Lower leg skin (tissue), 4 donors: ENCODE results near the gene TNFSF18. TPM values are rescaled to one million over a fixed set of nuclear protein-coding genes. Genes with fewer than 3 reads are reported as not detected.

ENCODE experiments used
- DNase-seq, 2 donors: peaks; one replicate each; pipeline ENCODE4 v3.0.0-alpha.2; 2019; ENCODE audit warnings: low spot score in 2 of 2
- H3K4me3 ChIP-seq: fragments of 200-600 bp; sonication (generic); 2 replicates; pipeline ENCODE4 v1.5.1; 2017; ENCODE audit warnings: mild to moderate bottlenecking, low read depth; ENCODE audit not compliant: poor library complexity, severe bottlenecking
- POLR2A ChIP-seq, 2 donors: fragments of 450-650 bp; IDR thresholded peaks; one replicate each; pipeline ENCODE4 v1.6.1; 2016 to 2017; ENCODE audit warnings: antibody characterized with exemption in 2 of 2, mild to moderate bottlenecking in 1 of 2, moderate library complexity in 1 of 2
- WGBS, 2 donors: methylation state at CpG; one replicate each; pipeline ENCODE4 v1.1.5; 2018; 5-methylcytosine and 5-hydroxymethylcytosine counted together
- intact Hi-C: fragments of 100-400 bp; cut with DNase I; formaldehyde crosslinking; loops from one replicate; pipeline ENCODE4 v1.15.0; 2023; ENCODE audit warnings: low total_unique reads
- total RNA-seq, 4 donors: library from RNA; depleted of rRNA; stranded (reverse); fragments of >200 nt; gene quantifications; one replicate each; pipeline ENCODE4 v1.1.0, GENCODE V29; 2016
- TF ChIP-seq, protein P1 (sequence below), 3 donors: fragments of 450-650 bp; IDR thresholded peaks; one replicate each; pipeline ENCODE4 v1.5.1; 2016; ENCODE audit warnings: antibody characterized with exemption in 3 of 3, mild to moderate bottlenecking in 3 of 3, moderate library complexity in 2 of 3

The TNFSF18 gene
- total RNA-seq, 4 donors from 2014 or later = 0.10 to 0.22 TPM; not detected in 2

DNA sequence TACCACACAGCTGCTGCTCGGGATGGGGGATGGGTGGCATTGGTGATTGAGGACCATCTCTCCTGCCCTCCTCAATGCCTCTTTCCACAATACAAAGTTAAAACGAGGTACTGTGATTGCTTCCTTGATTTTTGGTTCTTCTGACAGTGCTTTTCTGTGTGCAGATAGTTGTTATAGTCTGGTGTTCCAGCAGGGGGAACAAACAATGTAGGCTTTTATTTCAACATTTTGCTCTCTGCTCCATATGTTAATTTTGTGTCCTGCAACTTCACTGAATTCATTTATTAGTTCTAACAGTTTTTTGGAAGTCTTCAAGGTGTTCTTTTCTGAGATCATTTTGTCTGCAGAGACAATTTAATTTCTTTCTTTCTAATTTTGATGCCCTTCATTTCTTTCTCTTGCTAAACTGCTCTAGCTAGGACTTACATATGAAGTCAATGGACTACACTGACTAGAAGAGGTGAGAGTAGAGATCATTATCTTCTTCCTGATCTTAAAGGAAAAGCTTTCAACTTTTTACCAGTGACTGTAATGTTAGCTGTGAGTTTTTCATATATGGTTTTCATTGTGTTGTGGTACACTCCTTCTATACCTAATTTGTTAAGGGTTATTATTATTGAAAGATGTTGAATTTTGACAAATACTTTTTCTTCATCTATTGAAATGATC lies 45.4 kb downstream of the TNFSF18 start:
- no peak for DNase-seq
- WGBS, 2 donors = 53 to 76% methylated on average over 2 of the region's 2 CpGs
- TF ChIP-seq, protein P1, sequence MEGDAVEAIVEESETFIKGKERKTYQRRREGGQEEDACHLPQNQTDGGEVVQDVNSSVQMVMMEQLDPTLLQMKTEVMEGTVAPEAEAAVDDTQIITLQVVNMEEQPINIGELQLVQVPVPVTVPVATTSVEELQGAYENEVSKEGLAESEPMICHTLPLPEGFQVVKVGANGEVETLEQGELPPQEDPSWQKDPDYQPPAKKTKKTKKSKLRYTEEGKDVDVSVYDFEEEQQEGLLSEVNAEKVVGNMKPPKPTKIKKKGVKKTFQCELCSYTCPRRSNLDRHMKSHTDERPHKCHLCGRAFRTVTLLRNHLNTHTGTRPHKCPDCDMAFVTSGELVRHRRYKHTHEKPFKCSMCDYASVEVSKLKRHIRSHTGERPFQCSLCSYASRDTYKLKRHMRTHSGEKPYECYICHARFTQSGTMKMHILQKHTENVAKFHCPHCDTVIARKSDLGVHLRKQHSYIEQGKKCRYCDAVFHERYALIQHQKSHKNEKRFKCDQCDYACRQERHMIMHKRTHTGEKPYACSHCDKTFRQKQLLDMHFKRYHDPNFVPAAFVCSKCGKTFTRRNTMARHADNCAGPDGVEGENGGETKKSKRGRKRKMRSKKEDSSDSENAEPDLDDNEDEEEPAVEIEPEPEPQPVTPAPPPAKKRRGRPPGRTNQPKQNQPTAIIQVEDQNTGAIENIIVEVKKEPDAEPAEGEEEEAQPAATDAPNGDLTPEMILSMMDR (IDR thresholded peaks at IDR 0.05) = no peak
- no peak for TF ChIP-seq POLR2A (IDR thresholded peaks at IDR 0.05)
- intact Hi-C loops = no loop called here
- H3K4me3 ChIP-seq = no peak overlapping the region

DNA sequence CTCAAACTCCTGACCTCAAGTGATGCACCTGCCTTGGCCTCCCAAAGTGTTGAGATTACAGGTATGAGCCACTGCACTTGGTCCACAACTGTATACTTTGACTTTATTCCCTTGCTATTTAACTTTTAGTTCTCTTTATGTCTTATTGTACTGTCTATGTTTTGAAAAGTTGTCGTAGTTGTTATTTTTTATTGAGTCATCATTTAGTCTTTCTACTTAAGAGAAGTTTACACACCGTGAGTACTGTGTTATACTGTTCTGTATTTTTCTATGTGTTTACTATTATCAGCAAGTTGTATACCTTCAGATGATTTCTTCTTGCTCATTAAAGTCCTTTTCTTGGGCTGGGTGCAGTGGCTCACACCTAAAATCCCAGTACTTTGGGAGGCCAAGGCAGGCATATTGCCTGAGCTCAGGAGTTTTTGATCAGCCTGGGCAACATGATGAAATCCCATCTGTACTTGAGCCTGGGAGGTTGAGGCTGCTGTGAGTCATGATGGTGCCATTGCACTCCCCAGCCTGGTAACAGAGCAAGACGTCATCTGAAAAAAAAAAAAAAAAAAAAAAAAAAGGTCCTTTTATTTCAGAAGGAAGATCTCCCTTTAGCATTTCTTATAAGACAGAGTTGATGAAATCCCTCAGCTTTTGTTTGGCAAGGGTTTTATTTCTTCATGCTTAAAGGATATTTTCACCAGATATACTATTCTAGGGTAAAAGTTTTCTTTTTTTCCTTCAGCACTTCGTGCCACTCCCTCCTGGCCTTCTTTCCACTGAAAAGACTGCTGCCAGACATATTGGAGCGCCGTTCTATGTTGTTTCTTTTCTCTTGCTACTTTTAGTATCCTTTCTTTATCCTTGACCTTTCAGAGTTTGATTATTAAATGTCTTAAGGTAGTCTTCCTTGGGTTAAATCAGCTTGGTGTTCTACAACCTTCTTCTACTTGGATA lies 47.6 kb downstream of the TNFSF18 start:
- H3K4me3 ChIP-seq = no peak overlapping the region
- DNase-seq = peak in 1 of 2 donors; percentile 25
- intact Hi-C loops = no loop called here
- 53 to 62% methylated on average over 6 of the region's 6 CpGs for WGBS, 2 donors
- no peak for TF ChIP-seq POLR2A (IDR thresholded peaks at IDR 0.05)
- TF ChIP-seq, protein P1 (IDR thresholded peaks at IDR 0.05) = no peak

DNA sequence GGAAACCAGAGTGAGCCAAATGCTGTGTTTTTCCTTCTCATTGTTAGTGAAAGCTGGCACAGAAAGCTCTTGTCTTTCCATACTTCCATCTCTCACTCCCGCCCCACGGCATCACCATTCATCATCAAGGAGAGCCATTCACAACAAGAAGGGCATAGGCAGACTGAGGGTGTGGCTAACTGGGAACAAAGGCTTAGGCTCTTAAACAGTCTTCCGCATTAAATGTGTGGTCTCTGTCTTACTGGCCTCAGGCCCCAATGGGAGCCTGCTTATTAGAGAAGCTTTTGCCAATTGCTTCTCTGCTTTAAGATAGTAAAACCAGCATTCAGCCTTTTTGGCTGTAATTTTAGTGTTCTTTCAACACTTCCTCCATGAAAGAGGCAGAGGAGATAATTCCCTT lies 51.4 kb downstream of the TNFSF18 start:
- H3K4me3 ChIP-seq = no peak overlapping the region
- no peak for DNase-seq
- intact Hi-C loops = no loop called here
- 22 to 27% methylated on average over 3 of the region's 3 CpGs for WGBS, 2 donors
- TF ChIP-seq POLR2A (IDR thresholded peaks at IDR 0.05) = no peak
- TF ChIP-seq, protein P1 (IDR thresholded peaks at IDR 0.05) = no peak

DNA sequence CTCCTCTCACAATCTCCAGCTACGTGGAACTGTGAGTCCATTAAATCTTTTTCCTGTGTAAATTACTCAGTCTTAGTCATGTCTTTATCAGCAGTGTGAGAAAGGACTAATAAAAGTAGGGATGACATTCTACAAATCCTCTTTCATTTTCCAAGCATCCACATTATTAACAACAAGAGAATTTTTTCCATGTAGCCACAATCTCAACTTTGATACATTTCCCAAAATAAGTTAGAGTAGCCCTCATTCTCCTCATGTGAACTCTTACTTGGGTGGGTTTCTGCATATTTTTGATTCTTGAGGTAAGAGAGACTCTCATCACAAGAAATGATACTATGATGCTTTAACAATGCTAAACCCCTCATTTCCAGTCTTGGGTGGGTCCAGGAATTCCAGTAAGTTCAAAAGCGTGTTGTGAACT lies 52.8 kb downstream of the TNFSF18 start:
- 58 to 77% methylated on average over 2 of the region's 2 CpGs for WGBS, 2 donors
- TF ChIP-seq POLR2A (IDR thresholded peaks at IDR 0.05) = no peak
- TF ChIP-seq, protein P1 (IDR thresholded peaks at IDR 0.05) = no peak
- DNase-seq = no peak
- intact Hi-C loops = no loop called here
- H3K4me3 ChIP-seq = no peak overlapping the region

DNA sequence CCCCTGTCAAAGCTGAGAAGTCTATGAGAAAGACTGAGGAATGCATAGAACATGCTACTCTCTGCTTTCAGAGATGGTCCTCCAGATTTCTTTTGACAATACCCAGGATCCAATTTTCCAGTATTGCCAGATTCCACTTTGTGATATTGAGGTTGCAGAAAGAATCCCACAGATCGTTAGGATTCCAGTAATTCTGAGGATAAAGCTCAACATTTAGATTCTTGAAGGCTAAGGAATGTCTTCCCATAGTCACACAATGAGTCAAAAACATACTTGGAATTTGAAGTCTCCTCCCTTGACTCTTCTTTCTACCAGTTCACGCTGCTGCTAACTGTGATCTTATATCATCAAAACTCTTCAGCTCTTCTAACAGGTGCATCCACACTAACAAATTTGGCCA lies 57.1 kb downstream of the TNFSF18 start:
- H3K4me3 ChIP-seq = no peak overlapping the region
- intact Hi-C loops = no loop called here
- 84 to 88% methylated on average over 2 of the region's 2 CpGs for WGBS, 2 donors
- DNase-seq = no peak
- no peak for TF ChIP-seq POLR2A (IDR thresholded peaks at IDR 0.05)
- TF ChIP-seq, protein P1 (IDR thresholded peaks at IDR 0.05) = no peak
